HG02798 (cell line): ENCODE results near the gene PIK3CA.

Experiments used
- ATAC-seq: cut with Tn5 transposase; IDR thresholded peaks from one replicate; pipeline ENCODE4 v1.9.1; 2021; ENCODE audit warnings: mild to moderate bottlenecking; ENCODE audit not compliant: unreplicated experiment, poor library complexity

PIK3CA gene

DNA sequence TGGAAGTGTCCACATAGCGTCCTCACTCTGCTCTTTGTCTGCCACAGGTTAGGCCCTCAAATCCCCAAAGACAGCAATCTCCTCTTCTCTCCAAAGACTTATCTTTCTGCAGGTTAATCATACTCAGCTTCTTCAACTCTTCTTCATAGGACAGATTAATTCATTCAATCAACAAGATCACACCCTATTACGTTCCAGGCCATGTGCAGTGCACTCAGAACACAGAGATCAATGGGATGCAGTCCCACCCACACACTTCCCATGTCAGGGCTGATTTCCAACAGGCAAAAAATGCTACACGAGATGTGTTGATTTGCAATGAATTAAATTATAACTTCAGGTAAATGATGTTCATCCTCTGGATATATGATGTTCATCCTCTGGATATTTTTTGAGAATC, 141.1 kb downstream of the PIK3CA start:
- ATAC-seq = no peak
